HG03280 (cell line): ENCODE data around the gene MROH2A.
A peak's percentile ranks its signal among the peaks of the same experiment; 100 is the strongest.
"Not testable (repeated sequence)": the region's sequence is repeated elsewhere in the genome, so short reads cannot be mapped to it uniquely, and the experiment has no call there.

Experiments used
- ATAC-seq: cut with Tn5 transposase; IDR thresholded peaks from one replicate; pipeline ENCODE4 v1.9.1; 2021; ENCODE audit warnings: mild to moderate bottlenecking, moderate library complexity; ENCODE audit not compliant: unreplicated experiment

MROH2A gene

DNA sequence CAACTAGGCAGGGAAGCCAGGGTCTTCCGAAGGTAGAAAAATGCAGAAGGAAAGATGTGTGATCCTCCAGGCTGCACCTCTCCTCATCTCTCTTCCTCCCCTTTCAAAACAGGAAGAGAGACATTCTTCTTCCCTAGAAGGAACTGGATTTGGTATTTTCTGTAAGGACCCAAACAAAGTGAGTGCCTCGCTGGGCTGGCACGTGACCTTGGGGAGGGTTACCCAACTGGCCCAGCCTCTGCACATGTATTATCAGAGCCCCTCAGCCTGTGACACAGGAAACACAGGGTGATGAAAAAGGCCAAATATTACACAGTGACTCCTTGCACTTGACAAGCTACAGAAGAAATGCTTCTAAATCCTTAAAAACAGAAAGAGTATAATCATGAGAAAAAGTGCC is 73.9 kb downstream of the MROH2A start:
- ATAC-seq: no peak

DNA sequence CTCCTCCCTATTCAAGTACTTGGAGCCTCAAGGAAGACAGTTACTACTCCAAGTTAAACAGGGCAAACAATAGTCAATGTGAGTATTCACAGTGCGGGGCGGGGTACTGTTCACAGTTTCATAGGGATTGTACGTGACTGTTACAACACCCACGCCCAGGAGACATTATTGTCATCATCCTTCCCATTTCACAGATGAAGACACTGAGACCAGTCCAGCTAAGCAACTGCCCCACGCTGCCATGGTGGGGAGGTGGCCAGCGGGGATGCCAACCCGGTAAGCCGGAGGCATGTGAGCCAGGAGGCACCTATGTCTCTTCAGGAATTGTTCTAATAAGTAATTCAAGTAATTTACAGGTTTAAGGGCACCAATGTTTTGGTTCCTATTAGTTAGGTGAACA is 75.2 kb downstream of the MROH2A start:
- no peak for ATAC-seq

DNA sequence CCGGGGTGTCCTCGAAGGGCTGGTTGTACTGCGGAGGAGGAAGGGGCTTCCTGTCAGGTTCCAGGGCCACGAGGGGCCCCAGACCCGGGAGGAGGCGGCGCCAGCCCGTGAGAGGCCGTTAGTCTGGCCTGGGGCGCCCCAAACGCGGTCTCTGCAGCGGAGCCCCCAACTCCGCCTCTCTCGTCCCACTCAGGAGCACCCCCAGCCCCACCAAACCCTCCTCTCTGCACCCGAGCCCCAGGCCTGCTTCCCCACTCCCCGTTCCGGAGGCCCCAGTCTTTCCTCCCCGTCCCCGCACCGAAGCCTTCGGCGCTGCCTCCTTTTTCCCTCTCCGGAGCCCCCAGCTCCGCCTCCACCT is 75.7 kb downstream of the MROH2A start:
- no peak for ATAC-seq

DNA sequence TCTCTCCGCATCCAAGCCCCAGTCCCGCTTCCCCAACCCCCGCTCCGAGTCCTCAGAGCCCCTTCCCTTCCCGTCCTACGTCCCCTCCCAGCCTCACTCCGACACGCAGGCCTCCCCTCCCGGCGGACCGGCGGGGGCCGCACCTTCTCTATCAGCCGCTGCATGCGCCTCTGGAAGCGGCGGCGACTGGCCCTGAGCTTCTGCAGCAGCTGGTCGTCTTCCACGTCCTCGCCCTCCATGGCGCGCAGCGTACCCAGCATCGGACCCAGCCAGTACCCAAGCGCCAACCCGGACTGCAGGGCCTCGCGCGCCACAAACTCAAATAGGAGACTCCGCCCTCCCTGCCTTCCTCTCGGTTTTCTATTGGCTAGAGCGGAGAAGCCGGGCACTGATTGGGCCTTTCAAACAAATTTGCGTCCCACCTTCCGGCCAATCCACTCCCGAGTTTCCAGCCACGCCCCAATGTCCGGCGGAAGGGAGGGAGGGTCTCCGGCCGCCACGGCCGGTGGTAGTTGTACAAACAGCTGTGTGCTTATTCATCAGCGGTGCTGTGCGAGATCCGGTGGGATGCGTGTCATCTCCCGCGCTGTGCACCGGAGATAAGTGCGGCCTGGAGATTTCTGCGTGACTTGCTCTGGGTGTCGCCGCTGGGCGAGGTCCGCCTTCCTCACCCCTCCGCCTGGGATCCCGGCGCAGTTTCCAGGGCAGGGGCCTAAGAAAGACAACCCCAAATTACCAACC is 76.3 kb downstream of the MROH2A start, which contains the start of gene HJURP:
HJURP (minus strand) TSS at position 295 of the 741 bp plus-strand sequence; CDS start at position 260, 35 bp downstream.
- ATAC-seq: peak; percentile 97

DNA sequence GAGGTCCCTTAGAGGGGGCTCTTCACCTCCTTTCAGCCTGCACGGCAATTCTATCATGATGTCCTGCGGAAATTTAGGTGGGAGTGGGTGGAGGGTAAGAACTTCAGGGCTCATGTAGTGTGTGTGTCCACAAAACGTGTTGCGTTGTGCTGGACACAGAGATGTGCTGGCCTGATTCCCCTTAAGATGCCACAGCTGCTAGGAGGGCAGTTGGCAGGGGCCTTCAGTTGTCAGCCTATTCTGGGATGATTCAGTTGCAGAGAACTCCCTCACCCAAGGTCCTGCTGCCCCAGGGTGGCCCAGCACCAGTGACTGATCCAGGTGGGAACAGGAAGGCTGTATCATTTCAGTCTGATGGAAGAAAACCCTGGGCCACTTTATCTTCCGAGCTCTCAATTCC is 77.2 kb downstream of the MROH2A start:
- no peak for ATAC-seq

DNA sequence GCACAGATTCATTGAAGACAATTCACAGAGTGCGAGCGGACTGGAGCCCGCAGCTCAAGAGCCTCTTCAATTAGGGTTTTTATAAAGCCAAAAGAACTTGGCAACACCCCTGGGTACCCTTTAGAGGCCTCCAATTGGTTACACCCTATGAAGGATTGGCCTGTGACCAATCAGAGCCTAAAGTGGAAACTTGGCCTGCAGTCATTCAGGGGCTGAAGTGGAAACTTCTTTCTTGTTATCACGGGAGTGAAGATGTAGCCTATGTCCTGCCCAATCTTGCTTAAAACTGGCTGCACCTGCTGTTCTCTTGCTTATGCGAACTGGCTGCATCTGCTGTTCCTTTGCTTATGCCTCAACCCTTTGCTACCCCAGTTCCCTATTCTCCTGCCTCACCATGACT is 78.1 kb downstream of the MROH2A start:
- no peak for ATAC-seq

DNA sequence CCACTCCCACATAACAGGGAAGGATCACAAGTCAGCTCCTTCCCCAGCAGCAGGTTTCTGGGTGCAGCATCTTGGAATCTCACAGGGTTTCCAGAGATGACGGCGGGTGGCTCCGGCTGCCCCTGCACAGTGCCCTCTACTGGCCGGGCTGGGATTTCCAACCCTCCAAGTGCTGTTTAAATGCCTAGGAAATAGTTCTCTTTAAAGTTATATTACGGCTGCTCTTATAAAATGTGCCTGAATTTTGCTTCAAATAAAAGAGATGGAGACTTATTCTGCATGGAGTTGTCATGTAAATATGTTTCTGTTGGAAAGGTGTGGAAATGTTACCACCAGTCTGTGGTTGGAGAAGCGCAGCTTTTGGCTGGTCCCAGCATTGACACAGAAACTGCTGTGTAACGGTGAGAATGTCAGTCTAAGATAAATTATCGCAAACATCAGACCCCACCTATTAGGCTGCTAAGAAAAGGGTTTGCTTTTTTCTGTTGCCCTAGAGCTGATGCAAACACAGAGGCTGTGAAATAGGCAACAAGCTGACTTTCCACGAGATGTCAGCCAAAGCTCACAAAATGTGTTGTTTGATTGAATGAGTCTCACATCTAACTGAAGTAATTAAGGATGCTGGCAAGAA is 79.5 kb downstream of the MROH2A start:
- ATAC-seq: no peak

DNA sequence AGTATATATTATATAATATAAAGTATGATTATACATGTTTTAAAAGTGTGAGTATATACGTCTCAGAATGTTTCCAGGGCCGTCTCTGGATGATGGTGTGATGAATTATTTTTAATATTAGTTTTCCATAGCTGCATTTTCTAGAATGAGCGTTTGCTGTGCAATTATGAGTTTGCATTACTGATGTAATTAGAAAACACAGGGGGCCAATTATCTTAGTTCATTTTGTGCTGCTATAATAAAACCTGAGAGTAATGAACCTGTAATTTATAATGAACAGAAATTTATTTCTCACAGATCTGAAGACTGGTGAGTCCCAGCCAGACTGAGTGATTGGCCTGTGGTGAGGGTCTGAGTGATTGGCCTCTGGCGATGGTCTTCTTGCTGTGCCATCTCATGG is 80.2 kb downstream of the MROH2A start:
- ATAC-seq: no peak

DNA sequence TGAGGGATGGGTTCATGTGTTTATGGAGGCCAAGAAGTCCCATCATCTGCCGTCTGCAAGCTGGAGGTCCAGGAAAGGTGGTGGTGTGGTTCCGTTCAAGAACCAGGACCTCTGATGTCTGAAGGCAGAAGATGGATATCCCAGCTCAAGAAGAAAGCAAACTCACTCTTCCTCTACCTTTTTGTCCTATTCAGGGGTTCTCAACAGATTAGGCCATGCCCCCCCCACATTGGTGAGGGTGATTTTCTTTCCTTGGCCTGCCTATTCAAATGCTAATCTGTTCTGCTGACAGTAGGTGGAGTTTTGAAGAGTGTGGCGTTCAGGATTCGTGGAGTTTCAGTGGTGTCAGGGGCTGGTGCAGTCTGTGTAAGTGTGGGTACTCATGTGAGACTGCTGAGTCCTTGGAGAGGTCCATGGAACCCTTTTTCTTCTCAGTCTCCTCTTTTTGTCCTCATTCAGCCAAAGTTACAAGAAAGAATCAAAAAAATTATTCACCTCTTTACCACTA is 84.2 kb downstream of the MROH2A start:
- no peak for ATAC-seq

DNA sequence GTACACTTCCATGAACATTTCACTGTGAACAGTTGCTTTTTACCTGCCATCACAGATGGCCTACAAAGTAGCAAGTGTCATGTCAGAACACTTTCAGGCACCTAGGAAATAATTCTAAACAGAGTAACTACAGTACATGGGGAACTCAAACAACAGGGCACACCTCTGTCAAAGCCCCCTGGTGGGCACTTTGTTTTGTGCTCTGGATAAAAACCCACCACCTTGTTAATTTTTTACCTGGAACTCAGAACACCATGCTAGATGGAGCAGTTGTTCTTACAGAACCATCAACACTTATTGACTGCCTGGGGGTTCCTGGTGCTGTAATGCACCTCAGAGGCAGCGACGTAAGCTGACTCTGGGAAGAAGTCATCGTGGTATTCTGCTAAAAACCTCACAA is 87.7 kb downstream of the MROH2A start:
- ATAC-seq: no peak

DNA sequence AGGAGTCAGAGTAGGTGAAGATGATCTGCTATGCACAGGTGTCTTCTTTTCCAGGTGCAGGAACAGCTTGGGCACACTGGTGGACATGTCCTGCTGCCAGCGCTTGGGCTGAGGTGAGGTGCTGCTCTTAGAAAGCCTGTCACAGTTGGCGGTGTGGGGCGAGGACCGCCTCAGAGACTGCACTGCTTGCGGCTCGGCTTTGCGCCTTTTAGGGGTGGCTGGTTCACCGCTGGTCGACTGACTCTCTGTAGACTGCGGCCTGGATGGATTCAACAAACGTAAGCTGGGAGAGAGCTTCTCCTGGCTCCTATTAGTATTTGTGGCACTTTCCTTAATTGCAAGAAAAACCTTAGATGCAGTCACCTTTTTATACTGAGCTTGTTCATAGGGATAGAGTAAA is 88.3 kb downstream of the MROH2A start:
- ATAC-seq: no peak

DNA sequence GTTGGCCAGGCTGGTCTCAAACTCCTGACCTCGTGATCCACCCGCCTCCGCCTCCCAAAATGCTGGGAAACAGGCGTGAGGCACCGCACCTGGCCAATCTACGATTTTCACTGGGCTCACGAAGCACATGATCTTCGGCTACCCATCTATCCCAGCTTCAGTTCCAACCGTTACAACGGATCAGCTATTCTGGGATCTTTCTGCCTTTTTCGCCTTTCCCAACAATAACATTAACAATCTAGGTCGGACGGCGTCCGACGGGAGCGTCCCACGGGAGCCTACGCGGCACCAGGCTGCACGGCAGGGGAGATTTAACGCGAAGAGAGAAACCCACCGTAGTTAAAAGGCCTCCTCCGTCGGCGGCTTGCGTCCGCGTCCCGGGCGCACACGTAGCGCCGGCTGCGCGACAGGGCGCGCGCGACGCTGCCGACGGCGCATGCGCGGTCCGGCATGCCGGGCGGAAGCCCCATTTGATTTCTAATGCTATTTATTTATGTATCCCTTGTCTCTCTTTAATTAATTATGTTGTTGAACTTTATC is 89.9 kb downstream of the MROH2A start, which contains the start of gene MSL3B:
MSL3B (minus strand) TSS at position 394 of the 540 bp plus-strand sequence.
- no peak for ATAC-seq

DNA sequence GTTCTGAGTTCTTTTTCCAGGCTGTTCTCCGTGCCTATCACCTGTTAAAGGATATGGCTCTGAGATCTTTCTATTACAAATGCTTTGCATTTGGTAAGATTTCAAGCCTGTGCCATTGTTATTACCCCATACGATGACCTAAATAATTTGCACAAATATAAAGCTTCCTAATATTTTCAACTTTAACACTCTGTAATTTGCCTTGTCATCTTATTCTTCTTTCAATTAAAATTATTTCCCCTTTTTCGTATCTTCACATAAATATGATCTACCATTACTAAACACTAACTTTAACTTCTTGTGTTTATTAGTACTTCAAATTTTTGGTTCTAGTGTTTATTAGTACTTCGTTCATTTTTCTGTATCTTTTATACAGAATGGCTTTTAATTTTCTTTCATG is 93.3 kb downstream of the MROH2A start:
- ATAC-seq: no peak

DNA sequence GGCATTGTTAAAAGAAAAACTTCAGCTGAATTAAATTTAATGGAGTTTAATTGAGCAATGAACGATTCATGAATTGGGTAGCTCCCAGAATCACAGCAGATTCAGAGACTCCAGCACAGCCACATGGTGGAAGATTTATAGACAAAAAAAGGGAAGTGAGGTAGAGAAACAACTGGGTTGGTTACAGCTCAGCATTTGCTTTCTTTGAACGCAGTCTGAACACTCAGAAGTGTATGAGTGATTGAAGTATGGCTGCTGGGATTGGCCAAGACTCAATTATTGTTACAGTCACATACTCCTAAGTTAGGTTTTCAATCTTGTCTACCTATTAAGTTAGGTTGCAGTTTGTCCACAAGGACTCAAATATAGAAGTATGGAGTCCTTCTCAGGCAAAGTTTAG is 94.0 kb downstream of the MROH2A start:
- not testable (repeated sequence) for ATAC-seq

DNA sequence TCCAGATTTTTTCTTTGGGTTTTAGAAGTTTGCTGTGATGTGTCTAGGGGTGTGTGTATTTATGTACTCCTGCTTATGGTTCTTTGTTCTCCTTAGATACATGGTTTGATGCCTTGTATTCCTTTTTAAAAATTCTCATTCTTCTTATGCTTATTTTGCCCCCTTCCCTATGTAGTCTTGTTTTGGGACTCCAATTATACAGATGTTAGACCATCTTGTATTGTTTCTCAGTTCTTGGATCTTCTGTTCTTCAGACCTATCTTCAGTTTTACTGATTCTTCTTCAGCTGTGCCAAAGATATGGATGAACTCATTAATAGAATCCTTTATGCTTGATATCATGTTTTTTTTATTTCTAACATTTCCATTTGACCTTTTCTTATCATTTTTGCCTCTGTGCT is 104.2 kb downstream of the MROH2A start:
- ATAC-seq: no peak
